PC-3 (cell line): ENCODE measurements around the gene SLC9A3.

Source experiments
- EZH2 ChIP-seq: fragments of 300-600 bp; sonication (generic); IDR thresholded peaks from one replicate; pipeline ENCODE4 v1.6.1; 2017; ENCODE audit warnings: antibody characterized with exemption, mild to moderate bottlenecking, low read length; ENCODE audit not compliant: unreplicated experiment
- TF ChIP-seq, protein P1 (sequence below): fragments of 300-600 bp; sonication (generic); conservative IDR thresholded peaks from 2 replicates; pipeline ENCODE4 v1.5.1; 2017; ENCODE audit warnings: antibody characterized with exemption, low read depth, mild to moderate bottlenecking, low read length

DNA sequence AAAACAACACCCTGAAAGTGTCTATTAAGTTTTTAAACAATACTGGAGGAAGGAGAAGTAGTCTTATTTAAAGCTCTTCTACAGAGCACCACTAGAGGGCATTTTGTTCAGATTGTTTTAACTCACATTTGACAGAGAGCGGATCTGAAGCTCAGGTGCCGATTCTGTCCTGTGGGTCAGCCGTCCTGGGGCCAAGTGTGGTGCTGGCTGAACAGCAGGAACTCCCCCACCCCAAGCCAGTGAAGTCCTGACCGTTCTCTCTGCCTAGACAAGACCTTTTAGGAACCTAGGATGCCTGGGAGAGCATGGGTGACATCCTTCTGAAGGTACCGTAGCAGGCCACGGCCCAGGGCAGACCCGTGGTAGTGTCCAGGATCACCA is 77.4 kb downstream of the SLC9A3 start:
- TF ChIP-seq, protein P1, sequence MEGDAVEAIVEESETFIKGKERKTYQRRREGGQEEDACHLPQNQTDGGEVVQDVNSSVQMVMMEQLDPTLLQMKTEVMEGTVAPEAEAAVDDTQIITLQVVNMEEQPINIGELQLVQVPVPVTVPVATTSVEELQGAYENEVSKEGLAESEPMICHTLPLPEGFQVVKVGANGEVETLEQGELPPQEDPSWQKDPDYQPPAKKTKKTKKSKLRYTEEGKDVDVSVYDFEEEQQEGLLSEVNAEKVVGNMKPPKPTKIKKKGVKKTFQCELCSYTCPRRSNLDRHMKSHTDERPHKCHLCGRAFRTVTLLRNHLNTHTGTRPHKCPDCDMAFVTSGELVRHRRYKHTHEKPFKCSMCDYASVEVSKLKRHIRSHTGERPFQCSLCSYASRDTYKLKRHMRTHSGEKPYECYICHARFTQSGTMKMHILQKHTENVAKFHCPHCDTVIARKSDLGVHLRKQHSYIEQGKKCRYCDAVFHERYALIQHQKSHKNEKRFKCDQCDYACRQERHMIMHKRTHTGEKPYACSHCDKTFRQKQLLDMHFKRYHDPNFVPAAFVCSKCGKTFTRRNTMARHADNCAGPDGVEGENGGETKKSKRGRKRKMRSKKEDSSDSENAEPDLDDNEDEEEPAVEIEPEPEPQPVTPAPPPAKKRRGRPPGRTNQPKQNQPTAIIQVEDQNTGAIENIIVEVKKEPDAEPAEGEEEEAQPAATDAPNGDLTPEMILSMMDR, result peak; percentile 72
- TF ChIP-seq EZH2, result no peak
